Uterus (tissue), 4 donors: ENCODE results near the gene IFT43. TPM values are rescaled to one million over a fixed set of nuclear protein-coding genes. Genes with fewer than 3 reads are reported as not detected.

Experiments
- DNase-seq, 2 donors: peaks; one replicate each; pipeline ENCODE4 v3.0.0-alpha.2; 2019 to 2020
- H3K27ac ChIP-seq, 2 donors: fragments of 200-600 bp; sonication (generic); 1 replicate in 1 of 2; 2 replicates in 1 of 2; pipeline ENCODE4 v1.5.1; 2016 to 2018
- H3K27me3 ChIP-seq, 2 donors: fragments of 200-600 bp; sonication (generic); one replicate each; pipeline ENCODE4 v1.5.1; 2018 to 2019; ENCODE audit warnings: control low read depth in 1 of 2
- H3K36me3 ChIP-seq, 2 donors: fragments of 200-600 bp; sonication (generic); one replicate each; pipeline ENCODE4 v1.5.1; 2019; ENCODE audit warnings: control low read depth in 1 of 2
- H3K4me1 ChIP-seq, 2 donors: fragments of 200-600 bp; sonication (generic); one replicate each; pipeline ENCODE4 v1.5.1; 2018 to 2019; ENCODE audit warnings: control low read depth in 1 of 2
- H3K4me3 ChIP-seq, 2 donors: fragments of 200-600 bp; sonication (generic); 1 replicate in 1 of 2; 2 replicates in 1 of 2; pipeline ENCODE4 v1.5.1; 2018 to 2019; ENCODE audit warnings: mild to moderate bottlenecking in 1 of 2
- H3K9me3 ChIP-seq, 2 donors: fragments of 200-600 bp; sonication (generic); one replicate each; pipeline ENCODE4 v1.5.1; 2019; ENCODE audit warnings: control low read depth in 1 of 2
- CTCF ChIP-seq, 4 experiments: fragments of 200-600 bp in 2 of 4; fragments of 450-650 bp in 2 of 4; sonication (generic) in 2 of 4; IDR thresholded peaks; one replicate each; pipeline ENCODE4 v1.5.1; 2016 to 2019; ENCODE audit warnings: antibody characterized with exemption in 4 of 4, mild to moderate bottlenecking in 2 of 4, moderate library complexity in 1 of 4
- POLR2A ChIP-seq, 2 donors: fragments of 450-650 bp; IDR thresholded peaks; one replicate each; pipeline ENCODE4 v1.6.1; 2016; ENCODE audit warnings: antibody characterized with exemption in 2 of 2, mild to moderate bottlenecking in 1 of 2, moderate library complexity in 1 of 2
- intact Hi-C: fragments of 100-400 bp; cut with DNase I; formaldehyde crosslinking; loops from one replicate; pipeline ENCODE4 v1.15.1; 2023; ENCODE audit warnings: low total_unique reads
- total RNA-seq, 4 donors: library from RNA; depleted of rRNA in 3 of 4; stranded (reverse); fragments of >200 nt in 3 of 4; gene quantifications; one replicate each; pipeline versions ENCODE4 v1.1.0 to v1.2.4, GENCODE V29; 2014 to 2023
- donor health status: DM: yes; HTN: yes; CAD: no.

The IFT43 gene
- total RNA-seq, 4 donors from 2014 or later, result 34.2 to 75.3 (median 49.1) TPM

GRCh38 chr14:76019676-76020075 is 34.1 kb downstream of the IFT43 start:
- TF ChIP-seq POLR2A (IDR thresholded peaks at IDR 0.05) (no peak), CTCF (IDR thresholded peaks at IDR 0.05) (no peak)
- no peak overlapping the region for H3K4me3 ChIP-seq
- no peaks in the 10 kb centered on the region for H3K4me1 ChIP-seq
- no peak overlapping the region for H3K27ac ChIP-seq
- no peak for DNase-seq
- no peaks in the 10 kb centered on the region for H3K27me3 ChIP-seq
- H3K9me3 ChIP-seq, result no peaks in the 10 kb centered on the region
- intact Hi-C loops, result no loop called here
- no peaks in the 10 kb centered on the region for H3K36me3 ChIP-seq

- DNase-seq, result no peak
- TF ChIP-seq CTCF (IDR thresholded peaks at IDR 0.05) (no peak), POLR2A (IDR thresholded peaks at IDR 0.05) (no peak)
- Histone ChIP-seq H3K36me3 (no peaks in the 10 kb centered on the region), H3K4me3 (no peak overlapping the region), H3K27me3 (no peaks in the 10 kb centered on the region), H3K4me1 (no peaks in the 10 kb centered on the region), H3K9me3 (no peaks in the 10 kb centered on the region), H3K27ac (no peak overlapping the region)
- intact Hi-C loops, result no loop called here
Measured at GRCh38 chr14:76022991-76023390, 37.4 kb downstream of the IFT43 start.

GRCh38 chr14:76023757-76024156 is 38.2 kb downstream of the IFT43 start:
- intact Hi-C loops, result no loop called here
- H3K9me3 ChIP-seq, result no peaks in the 10 kb centered on the region
- TF ChIP-seq CTCF (IDR thresholded peaks at IDR 0.05) (no peak), POLR2A (IDR thresholded peaks at IDR 0.05) (no peak)
- no peak overlapping the region for H3K27ac ChIP-seq
- no peaks in the 10 kb centered on the region for H3K4me1 ChIP-seq
- no peak overlapping the region for H3K4me3 ChIP-seq
- no peaks in the 10 kb centered on the region for H3K36me3 ChIP-seq
- DNase-seq, result no peak
- no peaks in the 10 kb centered on the region for H3K27me3 ChIP-seq

GRCh38 chr14:76024211-76024907 is 38.8 kb downstream of the IFT43 start:
- Histone ChIP-seq H3K27ac (no peak overlapping the region), H3K9me3 (no peaks in the 10 kb centered on the region), H3K36me3 (no peaks in the 10 kb centered on the region), H3K4me1 (no peaks in the 10 kb centered on the region), H3K4me3 (no peak overlapping the region), H3K27me3 (no peaks in the 10 kb centered on the region)
- no peak for DNase-seq
- TF ChIP-seq POLR2A (IDR thresholded peaks at IDR 0.05) (no peak), CTCF (IDR thresholded peaks at IDR 0.05) (no peak)
- intact Hi-C loops, result no loop called here

- DNase-seq, result no peak
- intact Hi-C loops, result no loop called here
- TF ChIP-seq CTCF (IDR thresholded peaks at IDR 0.05), result no peak
- TF ChIP-seq POLR2A (IDR thresholded peaks at IDR 0.05), result no peak
Measured at GRCh38 chr14:76034566-76034965, 49.0 kb downstream of the IFT43 start.

More at GRCh38 chr14:76034566-76034965, 49.0 kb downstream of the IFT43 start:
- Histone ChIP-seq H3K4me1 (no peaks in the 10 kb centered on the region), H3K27ac (no peak overlapping the region), H3K9me3 (no peaks in the 10 kb centered on the region), H3K4me3 (no peak overlapping the region), H3K27me3 (no peaks in the 10 kb centered on the region), H3K36me3 (no peaks in the 10 kb centered on the region)
